ENCODE data around the gene GDNF.
"Not testable (repeated sequence)": the region's sequence is repeated elsewhere in the genome, so short reads cannot be mapped to it uniquely, and the experiment has no call there.

Gene GDNF, protein sequence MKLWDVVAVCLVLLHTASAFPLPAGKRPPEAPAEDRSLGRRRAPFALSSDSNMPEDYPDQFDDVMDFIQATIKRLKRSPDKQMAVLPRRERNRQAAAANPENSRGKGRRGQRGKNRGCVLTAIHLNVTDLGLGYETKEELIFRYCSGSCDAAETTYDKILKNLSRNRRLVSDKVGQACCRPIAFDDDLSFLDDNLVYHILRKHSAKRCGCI

GRCh38 chr5:37839407-37840052, at the start of gene GDNF:
GDNF (minus strand) TSS chr5:37840041; CDS start chr5:37834796, 5,245 bp downstream.
- DNase-seq (ENCODE audit: low spot score) = peak; percentile 55

DNA sequence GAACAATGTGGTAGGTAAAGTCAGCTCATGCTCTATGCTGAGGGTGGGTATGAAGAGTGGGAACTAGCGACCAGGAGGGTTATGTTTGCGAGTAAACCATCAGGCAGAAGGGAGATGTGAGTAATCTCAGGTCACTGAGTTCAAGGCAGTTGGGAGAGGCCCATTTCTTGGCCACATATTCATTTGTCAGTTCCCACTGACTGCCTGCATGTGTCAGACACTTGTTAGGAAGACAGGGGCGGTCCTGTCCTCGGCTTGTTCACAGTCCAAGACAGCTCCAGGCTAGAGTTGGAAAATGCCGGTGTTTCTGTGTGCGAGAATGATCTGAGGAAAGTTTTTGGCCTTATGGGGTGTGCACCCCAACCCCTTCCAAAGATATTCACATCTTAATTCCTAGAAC, 48.6 kb upstream of the GDNF start:
- DNase-seq (ENCODE audit: low spot score) = no peak

DNA sequence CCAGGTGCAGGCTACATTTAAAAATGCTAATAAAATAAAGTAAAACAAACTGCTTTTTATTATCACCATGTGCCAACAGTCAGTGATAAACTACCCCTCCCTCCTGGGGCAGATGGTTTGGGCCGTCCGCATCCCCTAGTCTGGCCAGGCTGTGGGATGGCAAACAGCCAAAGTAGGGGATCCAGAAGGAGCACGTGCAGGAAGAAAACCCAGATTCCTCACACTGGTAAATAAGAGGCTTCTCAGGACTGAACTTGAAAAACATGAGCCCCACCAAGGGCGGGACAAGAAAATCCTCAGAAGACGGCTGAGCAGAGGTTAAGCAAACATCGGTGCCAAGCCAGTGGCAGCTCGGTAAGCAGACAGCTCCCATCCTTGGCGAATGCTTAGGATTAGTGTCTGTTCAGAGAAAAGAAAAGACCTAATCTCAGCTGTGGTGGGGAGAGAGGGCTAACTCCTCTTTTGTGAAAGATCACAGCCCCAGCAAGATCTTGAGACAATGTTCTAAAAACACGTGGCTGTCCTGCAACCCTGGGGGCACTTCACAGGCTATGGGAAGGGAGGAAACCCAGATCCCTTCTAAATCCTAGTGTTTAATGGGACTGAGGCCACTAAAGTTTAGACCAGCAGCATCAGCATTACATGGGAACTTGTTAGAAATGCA, 46.5 kb upstream of the GDNF start:
- DNase-seq (ENCODE audit: low spot score) = no peak

DNA sequence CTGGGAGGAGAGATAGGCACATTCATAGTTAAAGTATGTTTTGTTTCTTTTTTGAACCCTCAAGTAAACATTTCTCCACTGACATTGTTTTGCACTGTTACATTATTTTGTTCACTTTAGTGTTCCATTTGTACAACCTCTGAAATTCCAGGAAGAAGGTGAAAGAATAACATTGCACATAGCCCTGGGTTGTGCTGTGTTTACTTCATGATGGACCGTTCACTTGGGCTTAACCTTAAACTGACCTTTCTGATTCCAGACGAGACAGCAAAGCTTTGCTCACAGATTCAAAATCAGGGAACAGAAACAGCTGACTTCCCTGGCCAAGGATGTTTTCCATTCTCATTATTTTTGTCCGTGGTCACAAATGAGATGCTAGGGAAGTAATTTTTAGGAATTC, 42.8 kb upstream of the GDNF start:
- no peak for DNase-seq (ENCODE audit: low spot score)

DNA sequence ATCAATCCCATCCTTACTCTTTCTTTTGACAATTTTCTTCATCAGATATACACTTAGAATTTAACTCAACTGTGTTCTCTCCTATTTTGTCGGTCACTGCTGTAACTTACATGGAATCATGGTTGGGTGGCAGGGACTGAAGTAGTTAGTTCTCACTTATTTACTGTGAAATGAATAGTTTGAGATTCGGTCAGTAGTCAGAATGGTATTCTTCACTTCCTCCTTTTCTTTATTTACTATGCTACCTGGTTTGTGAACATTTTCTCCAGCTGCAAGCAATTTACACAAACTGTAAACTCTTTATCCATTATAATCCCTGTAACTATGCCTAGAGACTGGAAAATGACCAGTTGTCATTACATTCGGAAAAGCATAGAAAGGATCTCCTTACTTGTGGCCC, 41.5 kb upstream of the GDNF start:
- no peak for DNase-seq (ENCODE audit: low spot score)

GRCh38 chr5:37876943-37877342, 37.1 kb upstream of the GDNF start:
- DNase-seq (ENCODE audit: low spot score) = no peak

GRCh38 chr5:37876245-37876644, 36.4 kb upstream of the GDNF start:
- no peak for DNase-seq (ENCODE audit: low spot score)

GRCh38 chr5:37875051-37875787, 35.4 kb upstream of the GDNF start:
- no peak for DNase-seq (ENCODE audit: low spot score)

GRCh38 chr5:37873988-37874387, 34.1 kb upstream of the GDNF start:
- no peak for DNase-seq (ENCODE audit: low spot score)

- DNase-seq (ENCODE audit: low spot score) = no peak
Measured at GRCh38 chr5:37871023-37871815, 31.4 kb upstream of the GDNF start.

DNA sequence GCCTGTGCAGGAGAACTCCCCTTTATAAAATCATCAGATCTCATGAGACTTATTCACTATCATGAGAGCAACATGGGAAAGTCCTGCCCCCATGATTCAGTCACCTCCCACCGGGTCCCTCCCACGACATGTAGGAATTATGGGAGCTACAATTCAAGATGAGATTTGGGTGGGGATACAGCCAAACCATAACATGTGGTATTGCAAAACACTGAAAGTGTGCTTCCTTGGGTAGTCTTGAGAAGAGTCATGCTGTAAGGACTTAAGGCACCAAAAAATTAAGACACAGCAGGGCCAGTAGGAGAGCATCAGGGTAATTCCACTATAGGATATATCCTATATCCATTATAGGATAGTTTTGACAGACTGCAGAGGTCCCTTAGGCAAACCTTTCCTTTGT, 29.4 kb upstream of the GDNF start:
- no peak for DNase-seq (ENCODE audit: low spot score)

DNA sequence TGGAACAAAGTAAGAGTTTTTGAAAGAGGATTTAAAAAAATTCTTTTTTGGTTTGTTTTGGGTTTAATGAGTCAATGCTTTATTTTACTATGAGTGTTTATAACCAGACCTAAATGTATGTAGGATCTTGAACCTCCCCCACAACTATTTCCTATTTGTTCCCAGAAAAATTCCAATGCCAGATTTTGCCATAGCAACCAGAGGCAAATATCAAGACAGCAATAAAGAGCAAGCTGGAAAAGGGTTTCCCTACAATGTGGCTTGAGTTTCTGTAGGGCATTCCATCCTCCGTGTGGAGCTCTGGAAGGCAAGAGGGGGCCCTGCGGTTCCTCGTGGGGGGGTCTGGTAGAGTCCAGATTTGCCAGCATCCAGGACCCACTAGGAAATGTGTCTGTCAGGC, 27.8 kb upstream of the GDNF start:
- no peak for DNase-seq (ENCODE audit: low spot score)

DNA sequence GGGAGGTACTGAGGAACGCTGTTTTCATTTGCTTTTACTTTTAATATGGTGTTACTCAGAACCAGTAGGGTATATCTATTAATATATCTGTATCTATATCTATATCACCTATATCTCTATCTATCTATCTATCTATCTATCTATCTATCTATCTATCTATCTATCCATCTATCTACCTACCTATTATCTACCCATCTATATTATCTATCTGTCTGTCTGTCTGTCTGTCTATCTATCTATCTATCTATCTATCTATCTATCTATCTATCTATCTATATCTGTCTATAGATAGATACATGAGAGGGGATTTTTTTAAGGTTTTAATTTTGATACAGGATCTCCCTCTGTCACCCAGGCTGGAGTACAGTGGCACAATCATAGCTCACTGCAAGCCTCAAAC, 23.1 kb upstream of the GDNF start:
- DNase-seq (ENCODE audit: low spot score) = not testable (repeated sequence)

GRCh38 chr5:37860206-37860605, 20.4 kb upstream of the GDNF start:
- DNase-seq (ENCODE audit: low spot score) = no peak

- no peak for DNase-seq (ENCODE audit: low spot score)
Measured at GRCh38 chr5:37859805-37860204, 20.0 kb upstream of the GDNF start.

DNA sequence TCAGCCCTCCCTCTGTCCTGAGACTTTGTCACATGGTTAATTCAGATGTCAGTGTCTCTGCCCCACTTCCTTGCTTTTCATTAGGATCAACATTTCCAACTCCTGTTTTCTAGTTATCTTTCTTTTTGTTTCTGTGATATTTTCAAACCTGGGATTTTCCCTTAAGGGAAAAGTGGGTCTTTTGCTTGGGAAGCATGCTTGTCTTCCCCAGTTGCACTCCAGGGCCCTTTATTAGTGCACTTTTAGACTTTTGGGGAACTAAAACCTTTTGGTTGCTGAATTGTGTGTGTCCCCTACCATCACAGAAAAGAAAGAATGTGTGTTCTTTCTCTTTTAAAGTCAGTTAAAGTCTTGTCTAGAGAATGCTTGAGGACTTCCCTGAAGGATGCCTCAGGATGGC, 18.4 kb upstream of the GDNF start:
- no peak for DNase-seq (ENCODE audit: low spot score)

DNA sequence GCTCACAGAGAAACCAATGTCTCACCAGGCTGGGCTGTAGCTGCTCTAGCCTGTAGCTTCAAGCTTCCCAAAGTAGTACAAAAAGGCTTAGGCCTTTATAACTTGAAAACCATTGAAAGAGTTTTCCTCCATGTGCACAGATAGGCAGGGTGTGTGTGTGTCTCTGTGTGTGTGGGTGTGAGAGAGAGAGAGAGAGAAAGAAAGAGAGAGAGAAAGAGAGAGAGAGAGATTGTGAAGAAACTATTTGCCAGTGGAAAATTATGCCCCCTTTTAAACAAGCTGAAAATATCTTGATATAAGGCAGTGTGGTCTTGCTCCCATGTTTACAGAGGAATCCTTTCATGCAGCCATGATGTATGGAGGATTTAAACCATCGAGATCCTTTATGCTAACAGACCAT, 17.9 kb upstream of the GDNF start:
- DNase-seq (ENCODE audit: low spot score) = no peak

- DNase-seq (ENCODE audit: low spot score) = no peak
Measured at GRCh38 chr5:37855438-37855837, 15.6 kb upstream of the GDNF start.

DNA sequence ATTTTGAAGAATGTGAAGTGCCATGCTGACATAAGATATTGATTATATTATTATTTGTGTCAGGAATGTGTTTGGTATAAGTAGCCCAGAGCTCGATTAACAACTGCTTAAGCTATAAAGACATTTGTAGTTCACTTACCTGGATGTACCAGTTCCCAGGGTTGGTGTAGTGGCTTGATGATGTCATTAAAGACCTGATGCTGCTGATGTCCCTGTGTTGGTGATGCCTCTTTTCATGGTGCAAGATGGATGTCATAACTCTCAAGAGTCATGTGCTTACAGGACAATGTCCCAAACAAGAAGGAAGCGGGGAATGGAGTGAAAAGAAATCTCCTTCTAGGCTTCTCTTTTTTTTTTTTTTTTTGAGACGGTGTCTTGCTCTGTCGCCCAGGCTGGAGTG, 11.5 kb upstream of the GDNF start:
- no peak for DNase-seq (ENCODE audit: low spot score)

DNA sequence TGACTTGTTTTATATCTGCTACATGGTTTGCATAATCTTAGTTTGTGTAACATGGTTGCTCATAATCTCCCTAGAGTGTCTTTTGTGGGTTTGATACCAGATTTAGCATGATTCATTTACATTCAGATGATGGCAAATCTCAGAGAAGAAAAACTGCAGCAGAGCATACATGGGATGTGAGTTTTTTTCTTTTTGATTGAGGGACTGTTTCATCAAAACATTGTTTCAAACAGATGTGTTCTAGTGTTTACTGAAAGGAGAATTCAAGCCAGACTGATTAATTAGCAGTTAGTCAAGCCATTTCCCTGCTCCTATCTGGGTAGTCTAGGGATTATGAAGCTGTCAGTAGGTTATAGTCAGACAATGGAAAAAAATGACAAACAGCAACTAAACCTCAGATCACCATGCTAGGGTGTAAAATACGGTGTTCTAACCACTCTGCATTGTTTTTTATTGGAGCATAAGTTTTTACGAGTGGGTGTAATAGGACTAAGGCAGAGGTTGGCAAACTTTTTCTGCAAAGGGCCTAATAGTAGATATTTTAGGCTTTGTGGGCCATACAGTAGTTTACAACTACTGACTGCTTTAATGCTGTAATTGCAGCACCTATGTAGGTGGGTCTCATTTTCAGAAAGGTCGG, 10.5 kb upstream of the GDNF start:
- no peak for DNase-seq (ENCODE audit: low spot score)

- no peak for DNase-seq (ENCODE audit: low spot score)
Measured at GRCh38 chr5:37849641-37850040, 9.8 kb upstream of the GDNF start.

GRCh38 chr5:37847978-37848425, 8.2 kb upstream of the GDNF start:
- no peak for DNase-seq (ENCODE audit: low spot score)
